ENCODE results near the gene ATL2. TPM values are rescaled to one million over a fixed set of nuclear protein-coding genes. Genes with fewer than 3 reads are reported as not detected.

ATL2 gene
- total and polyA plus RNA-seq, 2 donors (not counting 1 experiment from before 2014, with no cell fraction given): 21.1 to 69.0 TPM

GRCh38 chr2:38409156-38410102 lies 32.4 kb upstream of the ATL2 start:
- Mint-ChIP-seq H3K27me3 (no peaks in the 10 kb centered on the region), H3K4me1 (peaks cover 20% of the 10 kb centered on the region), H3K27ac (peak overlapping the region; percentile 50), H3K9me3 (ENCODE audit: insufficient read depth) (peaks cover 5% of the 10 kb centered on the region), H3K4me3 (peak overlapping the region; percentile 48)
- H3K9ac ChIP-seq (ENCODE audit: low read length): no peak overlapping the region
- no peaks in the 10 kb centered on the region for H3K79me2 ChIP-seq (ENCODE audit: control insufficient read depth, insufficient read depth, low read length)
- H2AFZ ChIP-seq (ENCODE audit: insufficient read depth, low read depth, low read length, poor library complexity, severe bottlenecking): no peak overlapping the region
- DNase-seq (peak; percentile 24), ATAC-seq (ENCODE audit: low read depth) (no peak)
- no peaks in the 10 kb centered on the region for H3K36me3 ChIP-seq (replicated peaks in 1 of 2; ENCODE audit: control extremely low read depth in 1 of 2, control insufficient read depth in 1 of 2, extremely low read depth in 1 of 2, insufficient read depth in 2 of 2, low read length in 1 of 2)
- H3K4me1 ChIP-seq (ENCODE audit: control insufficient read depth in 2 of 2, insufficient read depth in 2 of 2, low read length in 2 of 2): peaks cover 10 to 18% of the 10 kb centered on the region in 2 donors
- H3K27ac ChIP-seq (ENCODE audit: low read length in 2 of 2): no peak overlapping the region
- H3K27me3 ChIP-seq (replicated peaks in 1 of 4; ENCODE audit: control extremely low read depth in 1 of 4, control insufficient read depth in 3 of 4, insufficient read depth in 4 of 4, low read length in 3 of 4): peaks cover 0 to 3% (median 0%) of the 10 kb centered on the region in 4 experiments
- no peak for TF ChIP-seq EZH2 (IDR thresholded peaks at IDR 0.05; ENCODE audit: borderline replicate concordance, insufficient read depth, low read depth, low read length, poor library complexity, severe bottlenecking)
- TF ChIP-seq, protein P1, sequence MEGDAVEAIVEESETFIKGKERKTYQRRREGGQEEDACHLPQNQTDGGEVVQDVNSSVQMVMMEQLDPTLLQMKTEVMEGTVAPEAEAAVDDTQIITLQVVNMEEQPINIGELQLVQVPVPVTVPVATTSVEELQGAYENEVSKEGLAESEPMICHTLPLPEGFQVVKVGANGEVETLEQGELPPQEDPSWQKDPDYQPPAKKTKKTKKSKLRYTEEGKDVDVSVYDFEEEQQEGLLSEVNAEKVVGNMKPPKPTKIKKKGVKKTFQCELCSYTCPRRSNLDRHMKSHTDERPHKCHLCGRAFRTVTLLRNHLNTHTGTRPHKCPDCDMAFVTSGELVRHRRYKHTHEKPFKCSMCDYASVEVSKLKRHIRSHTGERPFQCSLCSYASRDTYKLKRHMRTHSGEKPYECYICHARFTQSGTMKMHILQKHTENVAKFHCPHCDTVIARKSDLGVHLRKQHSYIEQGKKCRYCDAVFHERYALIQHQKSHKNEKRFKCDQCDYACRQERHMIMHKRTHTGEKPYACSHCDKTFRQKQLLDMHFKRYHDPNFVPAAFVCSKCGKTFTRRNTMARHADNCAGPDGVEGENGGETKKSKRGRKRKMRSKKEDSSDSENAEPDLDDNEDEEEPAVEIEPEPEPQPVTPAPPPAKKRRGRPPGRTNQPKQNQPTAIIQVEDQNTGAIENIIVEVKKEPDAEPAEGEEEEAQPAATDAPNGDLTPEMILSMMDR (IDR thresholded peaks at IDR 0.05): no peak
- peaks cover 2 to 13% (median 7%) of the 10 kb centered on the region in 3 donors for H3K9me3 ChIP-seq (ENCODE audit: control extremely low read depth in 1 of 3, control insufficient read depth in 2 of 3, insufficient read depth in 1 of 3, low read length in 2 of 3)
- CTCF ChIA-PET: no interaction called here
- POLR2A ChIA-PET: interaction anchor here (0.6 kb wide), 1 partner anchor 30 kb away, joined by 3 read pairs; no protein-coding TSS in a partner anchor
- H3K4me2 ChIP-seq (replicated peaks; ENCODE audit: low read depth, low read length, poor library complexity, severe bottlenecking): no peak overlapping the region
- intact Hi-C loops (cut with micrococcal nuclease): no loop called here
- no peak overlapping the region for H3K4me3 ChIP-seq (ENCODE audit: control extremely low read depth in 1 of 5, extremely low read depth in 1 of 5, insufficient read depth in 1 of 5, low read depth in 2 of 5, low read length in 4 of 5)
- no CpG with 5 or more reads among the region's 2 CpGs for WGBS (ENCODE audit: insufficient coverage)
- no peaks in the 10 kb centered on the region for H4K20me1 ChIP-seq (ENCODE audit: control insufficient read depth, insufficient read depth, low read length, poor library complexity, severe bottlenecking)

DNA sequence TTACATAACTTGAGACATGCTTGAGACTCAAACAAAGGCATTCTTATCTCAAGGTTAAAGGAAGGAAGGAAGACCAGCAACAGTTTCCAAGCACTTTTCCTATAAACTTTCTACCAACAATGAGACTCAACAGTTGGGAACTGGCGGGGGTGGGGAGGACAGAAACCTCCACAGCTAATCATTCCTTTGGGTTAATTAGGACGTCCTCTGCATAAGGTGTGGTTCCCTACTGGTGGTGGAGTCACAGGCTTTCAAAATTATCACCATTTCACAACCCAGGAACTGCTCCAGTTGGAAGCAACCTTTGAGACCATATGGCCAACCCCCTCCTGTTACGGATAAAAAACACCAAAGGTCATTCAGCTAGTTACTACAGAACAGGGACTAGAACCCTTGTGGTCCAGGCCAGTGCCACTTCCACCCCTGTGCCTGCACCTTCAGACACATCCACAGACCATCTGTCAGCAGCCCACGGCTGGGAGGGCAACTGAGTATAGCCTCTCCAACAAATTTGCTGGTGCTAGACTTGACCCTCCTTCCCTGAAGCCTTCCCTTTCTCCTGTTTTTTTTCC lies 30.1 kb upstream of the ATL2 start:
- Mint-ChIP-seq H3K27ac (peak overlapping the region; percentile 13), H3K27me3 (no peaks in the 10 kb centered on the region), H3K4me1 (peaks cover 20% of the 10 kb centered on the region), H3K4me3 (no peak overlapping the region), H3K9me3 (ENCODE audit: insufficient read depth) (no peaks in the 10 kb centered on the region)
- Histone ChIP-seq H3K79me2 (ENCODE audit: control insufficient read depth, insufficient read depth, low read length) (no peaks in the 10 kb centered on the region), H3K4me3 (ENCODE audit: control extremely low read depth in 1 of 5, extremely low read depth in 1 of 5, insufficient read depth in 1 of 5, low read depth in 2 of 5, low read length in 4 of 5) (no peak overlapping the region), H4K20me1 (ENCODE audit: control insufficient read depth, insufficient read depth, low read length, poor library complexity, severe bottlenecking) (no peaks in the 10 kb centered on the region), H3K9ac (ENCODE audit: low read length) (no peak overlapping the region), H3K4me1 (ENCODE audit: control insufficient read depth in 2 of 2, insufficient read depth in 2 of 2, low read length in 2 of 2) (peaks cover 10 to 18% of the 10 kb centered on the region in 2 donors), H2AFZ (ENCODE audit: insufficient read depth, low read depth, low read length, poor library complexity, severe bottlenecking) (no peak overlapping the region), H3K9me3 (ENCODE audit: control extremely low read depth in 1 of 3, control insufficient read depth in 2 of 3, insufficient read depth in 1 of 3, low read length in 2 of 3) (peaks cover 0 to 1% (median 0%) of the 10 kb centered on the region in 3 donors), H3K27ac (ENCODE audit: low read length in 2 of 2) (no peak overlapping the region), H3K36me3 (replicated peaks in 1 of 2; ENCODE audit: control extremely low read depth in 1 of 2, control insufficient read depth in 1 of 2, extremely low read depth in 1 of 2, insufficient read depth in 2 of 2, low read length in 1 of 2) (no peaks in the 10 kb centered on the region), H3K4me2 (replicated peaks; ENCODE audit: low read depth, low read length, poor library complexity, severe bottlenecking) (no peak overlapping the region), H3K27me3 (replicated peaks in 1 of 4; ENCODE audit: control extremely low read depth in 1 of 4, control insufficient read depth in 3 of 4, insufficient read depth in 4 of 4, low read length in 3 of 4) (no peaks in the 10 kb centered on the region)
- ChIA-PET CTCF (no interaction called here), POLR2A (no interaction called here)
- no peak for ATAC-seq (ENCODE audit: low read depth)
- 80% methylated on average over 2 of the region's 4 CpGs for whole genome bisulfite sequencing (ENCODE audit: insufficient coverage)
- no peak for TF ChIP-seq EZH2 (IDR thresholded peaks at IDR 0.05; ENCODE audit: borderline replicate concordance, insufficient read depth, low read depth, low read length, poor library complexity, severe bottlenecking)
- TF ChIP-seq, protein P1 (IDR thresholded peaks at IDR 0.05): no peak
- DNase-seq: no peak
- intact Hi-C loops (cut with micrococcal nuclease): no loop called here
